PC-3 (cell line): ENCODE measurements around the gene DLK1.

ENCODE experiments used
- EZH2 ChIP-seq: fragments of 300-600 bp; sonication (generic); IDR thresholded peaks from one replicate; pipeline ENCODE4 v1.6.1; 2017; ENCODE audit warnings: antibody characterized with exemption, mild to moderate bottlenecking, low read length; ENCODE audit not compliant: unreplicated experiment
- TF ChIP-seq, protein P1 (sequence below): fragments of 300-600 bp; sonication (generic); conservative IDR thresholded peaks from 2 replicates; pipeline ENCODE4 v1.5.1; 2017; ENCODE audit warnings: antibody characterized with exemption, low read depth, mild to moderate bottlenecking, low read length

DNA sequence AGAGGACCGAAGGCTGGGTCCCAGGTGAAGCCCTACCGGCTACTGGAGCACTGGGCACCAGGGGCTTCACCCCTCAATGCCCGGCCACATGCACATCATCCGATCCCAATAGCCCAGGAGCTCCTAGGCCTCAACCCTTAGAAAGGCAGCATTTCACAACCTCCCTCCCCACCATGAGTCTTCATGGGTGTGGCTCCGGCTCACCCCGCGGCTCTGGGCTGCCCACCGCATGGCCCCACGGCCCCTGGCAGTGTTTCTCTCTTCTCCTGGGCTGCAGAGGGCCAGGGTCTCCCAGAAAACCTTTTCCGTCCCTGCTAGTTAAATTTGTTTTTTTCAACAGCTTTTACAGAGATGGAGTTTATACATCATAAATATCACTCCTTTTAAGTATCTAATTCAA is 28.6 kb upstream of the DLK1 start:
- TF ChIP-seq, protein P1, sequence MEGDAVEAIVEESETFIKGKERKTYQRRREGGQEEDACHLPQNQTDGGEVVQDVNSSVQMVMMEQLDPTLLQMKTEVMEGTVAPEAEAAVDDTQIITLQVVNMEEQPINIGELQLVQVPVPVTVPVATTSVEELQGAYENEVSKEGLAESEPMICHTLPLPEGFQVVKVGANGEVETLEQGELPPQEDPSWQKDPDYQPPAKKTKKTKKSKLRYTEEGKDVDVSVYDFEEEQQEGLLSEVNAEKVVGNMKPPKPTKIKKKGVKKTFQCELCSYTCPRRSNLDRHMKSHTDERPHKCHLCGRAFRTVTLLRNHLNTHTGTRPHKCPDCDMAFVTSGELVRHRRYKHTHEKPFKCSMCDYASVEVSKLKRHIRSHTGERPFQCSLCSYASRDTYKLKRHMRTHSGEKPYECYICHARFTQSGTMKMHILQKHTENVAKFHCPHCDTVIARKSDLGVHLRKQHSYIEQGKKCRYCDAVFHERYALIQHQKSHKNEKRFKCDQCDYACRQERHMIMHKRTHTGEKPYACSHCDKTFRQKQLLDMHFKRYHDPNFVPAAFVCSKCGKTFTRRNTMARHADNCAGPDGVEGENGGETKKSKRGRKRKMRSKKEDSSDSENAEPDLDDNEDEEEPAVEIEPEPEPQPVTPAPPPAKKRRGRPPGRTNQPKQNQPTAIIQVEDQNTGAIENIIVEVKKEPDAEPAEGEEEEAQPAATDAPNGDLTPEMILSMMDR = no peak
- TF ChIP-seq EZH2 = no peak
